ENCODE measurements around the gene CDCP1. TPM values are rescaled to one million over a fixed set of nuclear protein-coding genes. Genes with fewer than 3 reads are reported as not detected.

Gene CDCP1
- total RNA-seq, 1 experiment from 2014 or later, result 13.6 TPM

GRCh38 chr3:45137656-45138181, 8.5 kb downstream of the CDCP1 start:
- DNase-seq (ENCODE audit: low spot score), result peak; percentile 51

- no peak for DNase-seq (ENCODE audit: low spot score)
These were observed 10.2 kb downstream of the CDCP1 start for GRCh38 chr3:45135959-45136358.

- DNase-seq (ENCODE audit: low spot score), result no peak
These were observed 11.2 kb downstream of the CDCP1 start for GRCh38 chr3:45134758-45135521.

- DNase-seq (ENCODE audit: low spot score), result no peak
These were observed 13.5 kb downstream of the CDCP1 start for GRCh38 chr3:45132568-45133211.

- no peak for DNase-seq (ENCODE audit: low spot score)
These were observed 15.0 kb downstream of the CDCP1 start for GRCh38 chr3:45131201-45131600.

- DNase-seq (ENCODE audit: low spot score), result no peak
These were observed 15.7 kb downstream of the CDCP1 start for GRCh38 chr3:45130476-45130875.

- no peak for DNase-seq (ENCODE audit: low spot score)
These were observed 17.2 kb downstream of the CDCP1 start for GRCh38 chr3:45128950-45129349.

- no peak for DNase-seq (ENCODE audit: low spot score)
These were observed 18.9 kb downstream of the CDCP1 start for GRCh38 chr3:45127130-45127822.

GRCh38 chr3:45126730-45127129, 19.4 kb downstream of the CDCP1 start:
- no peak for DNase-seq (ENCODE audit: low spot score)

- DNase-seq (ENCODE audit: low spot score), result peak; percentile 35
These were observed 20.6 kb downstream of the CDCP1 start for GRCh38 chr3:45125550-45126026.

GRCh38 chr3:45124956-45125355, 21.2 kb downstream of the CDCP1 start:
- DNase-seq (ENCODE audit: low spot score), result no peak

GRCh38 chr3:45124352-45124751, 21.8 kb downstream of the CDCP1 start:
- DNase-seq (ENCODE audit: low spot score), result no peak

- peak; percentile 20 for DNase-seq (ENCODE audit: low spot score)
These were observed 22.5 kb downstream of the CDCP1 start for GRCh38 chr3:45123581-45124269.

GRCh38 chr3:45123030-45123429, 23.1 kb downstream of the CDCP1 start:
- peak; percentile 49 for DNase-seq (ENCODE audit: low spot score)

- DNase-seq (ENCODE audit: low spot score), result peak; percentile 55
These were observed 25.6 kb downstream of the CDCP1 start for GRCh38 chr3:45120359-45121158.

- no peak for DNase-seq (ENCODE audit: low spot score)
These were observed 26.3 kb downstream of the CDCP1 start for GRCh38 chr3:45119824-45120358.

GRCh38 chr3:45119376-45119775, 26.8 kb downstream of the CDCP1 start:
- no peak for DNase-seq (ENCODE audit: low spot score)

- DNase-seq (ENCODE audit: low spot score), result no peak
These were observed 27.5 kb downstream of the CDCP1 start for GRCh38 chr3:45118615-45119071.

GRCh38 chr3:45116350-45116749, 29.8 kb downstream of the CDCP1 start:
- no peak for DNase-seq (ENCODE audit: low spot score)

GRCh38 chr3:45113625-45114050, 32.5 kb downstream of the CDCP1 start:
- DNase-seq (ENCODE audit: low spot score), result no peak

Data from HT-29 (cell line).